GM12878 (cell line): Measurements from ENCODE around the gene WDR89.

ENCODE experiments used
- CHD4 ChIP-seq: fragments of 200-600 bp; sonication (generic); IDR thresholded peaks from 2 replicates; pipeline ENCODE4 v1.6.1; 2016; ENCODE audit warnings: mild to moderate bottlenecking
- CREB1 ChIP-seq: IDR thresholded peaks from 2 replicates; pipeline ENCODE4 v1.6.1; 2012; ENCODE audit warnings: low read depth, mild to moderate bottlenecking, inconsistent platforms
- CTCF ChIP-seq, 3 experiments: IDR thresholded peaks in 2 of 3; conservative IDR thresholded peaks in 1 of 3; 2 replicates each; pipeline ENCODE4 v1.5.1; 2011; ENCODE audit warnings: low read depth in 3 of 3, low read length in 3 of 3, mild to moderate bottlenecking in 3 of 3, control low read depth in 2 of 3, moderate library complexity in 2 of 3, inconsistent platforms in 1 of 3, mixed read lengths in 1 of 3; ENCODE audit not compliant: control insufficient read depth in 2 of 3, insufficient read depth in 1 of 3; ENCODE audit errors: extremely low read depth in 1 of 3
- POLR2A ChIP-seq: IDR thresholded peaks from 2 replicates; pipeline ENCODE4 v1.6.1; 2011; ENCODE audit warnings: low read depth, mild to moderate bottlenecking, low read length
- ZBTB4 ChIP-seq: fragments of 450-650 bp; formaldehyde crosslinking; IDR thresholded peaks from 2 replicates; pipeline ENCODE4 v1.4.0; 2022; ENCODE audit warnings: mild to moderate bottlenecking, moderate library complexity

- no peak for TF ChIP-seq ZBTB4 (CRISPR knock-in tag)
- TF ChIP-seq CTCF (IDR thresholded peaks at IDR 0.05 in 2 of 3, conservative IDR thresholded peaks at IDR 0.05 in 1 of 3; ENCODE audit: control insufficient read depth in 2 of 3, extremely low read depth in 1 of 3, insufficient read depth in 1 of 3, low read depth in 3 of 3, low read length in 3 of 3) = no peak
- TF ChIP-seq CHD4 = no peak
- TF ChIP-seq CREB1 = no peak
- TF ChIP-seq POLR2A = no peak
Observed at GRCh38 chr14:63581491-63581890, 60.2 kb downstream of the WDR89 start.
